ENCODE data around the gene HSD17B11. TPM values are rescaled to one million over a fixed set of nuclear protein-coding genes. Genes with fewer than 3 reads are reported as not detected.

Gene HSD17B11
- total RNA-seq, 2 donors from 2014 or later = 18.3 to 22.7 TPM

DNA sequence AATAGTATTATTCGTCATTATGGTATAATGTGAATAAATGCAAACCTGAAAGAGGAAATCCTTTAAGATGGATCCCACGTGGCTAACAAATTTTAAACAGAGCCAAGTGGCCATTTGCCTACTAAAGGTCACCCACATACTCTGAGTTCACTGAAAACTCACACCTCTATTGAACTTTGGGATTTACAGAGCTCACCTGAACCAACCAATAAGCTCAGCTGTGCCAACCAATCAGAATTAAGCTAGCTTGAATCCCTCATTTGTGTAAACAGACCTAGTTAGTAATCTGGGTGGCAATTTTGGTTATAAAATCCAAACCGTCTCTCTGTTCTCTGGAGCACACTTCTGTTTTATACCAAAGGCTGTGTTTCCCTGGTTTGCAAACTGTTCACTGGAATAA, 26.0 kb upstream of the HSD17B11 start:
- Mint-ChIP-seq H3K4me1 (peaks cover 17% of the 10 kb centered on the region), H3K27me3 (ENCODE audit: insufficient read depth) (no peaks in the 10 kb centered on the region), H3K36me3 (ENCODE audit: low read depth) (no peaks in the 10 kb centered on the region), H3K9me3 (peaks cover 28% of the 10 kb centered on the region), H3K4me3 (no peak overlapping the region), H3K27ac (no peak overlapping the region)
- TF ChIP-seq, protein P1, sequence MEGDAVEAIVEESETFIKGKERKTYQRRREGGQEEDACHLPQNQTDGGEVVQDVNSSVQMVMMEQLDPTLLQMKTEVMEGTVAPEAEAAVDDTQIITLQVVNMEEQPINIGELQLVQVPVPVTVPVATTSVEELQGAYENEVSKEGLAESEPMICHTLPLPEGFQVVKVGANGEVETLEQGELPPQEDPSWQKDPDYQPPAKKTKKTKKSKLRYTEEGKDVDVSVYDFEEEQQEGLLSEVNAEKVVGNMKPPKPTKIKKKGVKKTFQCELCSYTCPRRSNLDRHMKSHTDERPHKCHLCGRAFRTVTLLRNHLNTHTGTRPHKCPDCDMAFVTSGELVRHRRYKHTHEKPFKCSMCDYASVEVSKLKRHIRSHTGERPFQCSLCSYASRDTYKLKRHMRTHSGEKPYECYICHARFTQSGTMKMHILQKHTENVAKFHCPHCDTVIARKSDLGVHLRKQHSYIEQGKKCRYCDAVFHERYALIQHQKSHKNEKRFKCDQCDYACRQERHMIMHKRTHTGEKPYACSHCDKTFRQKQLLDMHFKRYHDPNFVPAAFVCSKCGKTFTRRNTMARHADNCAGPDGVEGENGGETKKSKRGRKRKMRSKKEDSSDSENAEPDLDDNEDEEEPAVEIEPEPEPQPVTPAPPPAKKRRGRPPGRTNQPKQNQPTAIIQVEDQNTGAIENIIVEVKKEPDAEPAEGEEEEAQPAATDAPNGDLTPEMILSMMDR (conservative IDR thresholded peaks at IDR 0.05) = no peak
- no peaks in the 10 kb centered on the region for H3K36me3 ChIP-seq (ENCODE audit: control insufficient read depth, insufficient read depth, low read length)
- H3K27ac ChIP-seq (ENCODE audit: low read depth, low read length) = no peak overlapping the region
- H3K27me3 ChIP-seq (ENCODE audit: control insufficient read depth, insufficient read depth, low read length, poor library complexity, severe bottlenecking) = no peaks in the 10 kb centered on the region
- peaks cover 4% of the 10 kb centered on the region for H3K4me1 ChIP-seq (ENCODE audit: control insufficient read depth, insufficient read depth, low read length)
- no peak overlapping the region for H3K4me3 ChIP-seq (ENCODE audit: low read length)
- no peak overlapping the region for H3K9ac ChIP-seq (ENCODE audit: extremely low read depth, low read length, poor library complexity, severe bottlenecking)
- 87 to 89% methylated on average over 2 to 3 of the region's 3 CpGs for WGBS, 2 experiments (ENCODE audit: insufficient coverage in 1 of 2, insufficient read length in 1 of 2)
- DNase-seq = no peak
- peaks cover 22% of the 10 kb centered on the region for H3K9me3 ChIP-seq (ENCODE audit: control insufficient read depth, low read length)

DNA sequence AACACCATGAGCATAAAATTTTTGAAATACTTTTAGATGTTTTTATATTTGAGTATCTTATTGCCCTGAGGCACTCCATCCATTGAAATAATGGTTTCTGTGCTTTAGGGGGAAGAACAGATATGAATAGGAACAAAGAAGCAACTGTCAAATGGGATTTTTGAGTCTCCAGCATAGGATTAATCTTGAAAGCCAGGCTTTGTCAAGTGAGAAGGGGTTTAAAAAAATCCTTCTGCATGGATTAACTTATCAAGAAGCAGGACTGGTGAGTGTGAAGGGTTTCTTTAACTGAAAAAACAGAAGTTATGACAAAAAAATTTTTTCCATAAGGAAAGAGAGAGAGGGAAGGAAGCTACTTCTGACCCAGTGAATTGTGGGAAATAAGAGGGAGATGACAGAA, 23.8 kb upstream of the HSD17B11 start:
- Histone ChIP-seq H3K27me3 (ENCODE audit: control insufficient read depth, insufficient read depth, low read length, poor library complexity, severe bottlenecking) (no peaks in the 10 kb centered on the region), H3K4me3 (ENCODE audit: low read length) (no peak overlapping the region), H3K36me3 (ENCODE audit: control insufficient read depth, insufficient read depth, low read length) (no peaks in the 10 kb centered on the region), H3K9ac (ENCODE audit: extremely low read depth, low read length, poor library complexity, severe bottlenecking) (no peak overlapping the region), H3K9me3 (ENCODE audit: control insufficient read depth, low read length) (peaks cover 22% of the 10 kb centered on the region), H3K4me1 (ENCODE audit: control insufficient read depth, insufficient read depth, low read length) (no peaks in the 10 kb centered on the region), H3K27ac (ENCODE audit: low read depth, low read length) (no peak overlapping the region)
- Mint-ChIP-seq H3K4me3 (no peak overlapping the region), H3K4me1 (peaks cover 10% of the 10 kb centered on the region), H3K9me3 (peaks cover 28% of the 10 kb centered on the region), H3K27ac (no peak overlapping the region), H3K36me3 (ENCODE audit: low read depth) (no peaks in the 10 kb centered on the region), H3K27me3 (ENCODE audit: insufficient read depth) (no peaks in the 10 kb centered on the region)
- no peak for DNase-seq
- TF ChIP-seq, protein P1 (conservative IDR thresholded peaks at IDR 0.05) = no peak

DNA sequence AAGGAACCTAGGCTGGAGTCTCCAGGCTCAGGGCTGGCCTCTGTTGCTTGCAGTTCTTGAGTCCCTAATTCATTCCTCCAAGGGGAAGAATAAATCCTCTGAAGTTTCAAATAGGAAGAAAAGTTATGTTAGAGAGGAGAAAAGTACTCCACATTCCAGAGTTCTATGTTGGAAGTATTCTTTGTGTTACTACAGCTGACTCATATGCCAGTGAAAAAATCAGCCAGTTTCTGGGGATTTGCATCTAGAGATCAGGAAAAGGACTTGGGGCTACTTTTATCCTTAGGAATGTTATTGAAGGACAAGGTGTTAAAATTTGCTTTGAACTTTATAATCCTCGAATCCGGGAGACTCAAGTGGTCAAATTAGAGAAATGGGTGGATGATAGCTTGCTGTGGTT, 19.7 kb upstream of the HSD17B11 start:
- TF ChIP-seq, protein P1 (conservative IDR thresholded peaks at IDR 0.05) = no peak
- no peaks in the 10 kb centered on the region for H3K36me3 Mint-ChIP-seq (ENCODE audit: low read depth)
- H3K4me1 Mint-ChIP-seq = peaks cover 6% of the 10 kb centered on the region
- H3K4me3 ChIP-seq (ENCODE audit: low read length) = no peak overlapping the region
- H3K9me3 ChIP-seq (ENCODE audit: control insufficient read depth, low read length) = no peaks in the 10 kb centered on the region
- no peaks in the 10 kb centered on the region for H3K36me3 ChIP-seq (ENCODE audit: control insufficient read depth, insufficient read depth, low read length)
- WGBS, 2 experiments (ENCODE audit: insufficient coverage in 1 of 2, insufficient read length in 1 of 2) = 93 to 94% methylated on average over 2 of the region's 2 CpGs
- no peaks in the 10 kb centered on the region for H3K4me1 ChIP-seq (ENCODE audit: control insufficient read depth, insufficient read depth, low read length)
- no peak overlapping the region for H3K27ac Mint-ChIP-seq
- H3K9ac ChIP-seq (ENCODE audit: extremely low read depth, low read length, poor library complexity, severe bottlenecking) = no peak overlapping the region
- H3K27ac ChIP-seq (ENCODE audit: low read depth, low read length) = no peak overlapping the region
- no peaks in the 10 kb centered on the region for H3K27me3 ChIP-seq (ENCODE audit: control insufficient read depth, insufficient read depth, low read length, poor library complexity, severe bottlenecking)
- H3K27me3 Mint-ChIP-seq (ENCODE audit: insufficient read depth) = no peaks in the 10 kb centered on the region
- no peak overlapping the region for H3K4me3 Mint-ChIP-seq
- DNase-seq = no peak
- peaks cover 5% of the 10 kb centered on the region for H3K9me3 Mint-ChIP-seq

Measured in endodermal cell (in vitro differentiated cells).